ENCODE measurements around the gene ITGA1. TPM values are rescaled to one million over a fixed set of nuclear protein-coding genes. Genes with fewer than 3 reads are reported as not detected.

ITGA1 gene
- total and polyA plus RNA-seq, 2 of the 13 experiments (the other 11 are each of a cell fraction or from before 2014, with no cell fraction given): 23.1 to 28.6 TPM

- TF ChIP-seq ARID5B (CRISPR knock-in tag; IDR thresholded peaks at IDR 0.05) (peak; percentile 23; the same call in 1 of the 2 replicates), MYPOP (CRISPR knock-in tag; IDR thresholded peaks at IDR 0.05) (no peak), NRL (CRISPR knock-in tag; IDR thresholded peaks at IDR 0.05; ENCODE audit: borderline replicate concordance) (no peak), FOXP4 (CRISPR knock-in tag; IDR thresholded peaks at IDR 0.05) (no peak), TARDBP (CRISPR knock-in tag; IDR thresholded peaks at IDR 0.05) (0 out of 2 replicates have a peak, but pooled peaks have one; percentile 27), HNRNPH1 (optimal IDR thresholded peaks at IDR 0.05; ENCODE audit: low read depth, low read length) (no peak), ZNF660 (CRISPR knock-in tag; IDR thresholded peaks at IDR 0.05; ENCODE audit: borderline replicate concordance, low read depth) (no peak), NR3C1 (CRISPR knock-in tag; IDR thresholded peaks at IDR 0.05) (no peak), SSRP1 (CRISPR knock-in tag; IDR thresholded peaks at IDR 0.05) (no peak), HOXA5 (CRISPR knock-in tag; IDR thresholded peaks at IDR 0.05) (peak; percentile 30; the same call in 1 of the 2 replicates), CTCF (CRISPR knock-in tag; IDR thresholded peaks at IDR 0.05) (peak; percentile 91), GMEB2 (CRISPR knock-in tag; IDR thresholded peaks at IDR 0.05; ENCODE audit: low read depth) (no peak), KLF12 (CRISPR knock-in tag; IDR thresholded peaks at IDR 0.05; ENCODE audit: borderline replicate concordance) (no peak), ZNF335 (CRISPR knock-in tag; IDR thresholded peaks at IDR 0.05) (0 out of 2 replicates have a peak, but pooled peaks have one; percentile 3), PBX2 (CRISPR knock-in tag; IDR thresholded peaks at IDR 0.05) (no peak), ZNF251 (CRISPR knock-in tag; IDR thresholded peaks at IDR 0.05) (no peak)
Measured at GRCh38 chr5:52786949-52787599, 642 bp upstream of the ITGA1 start (continued).

Data from HepG2 (cell line).